ENCODE results near the gene CARD14.

GRCh38 chr17:80242505-80242904 is 72.7 kb downstream of the CARD14 start:
- no peak for TF ChIP-seq CTCF (conservative IDR thresholded peaks at IDR 0.05; ENCODE audit: low read depth in 2 of 2)
- TF ChIP-seq POLR2AphosphoS5 (IDR thresholded peaks at IDR 0.05; ENCODE audit: low read depth), result no peak
- no peak for TF ChIP-seq CREB1 (CRISPR knock-in tag; IDR thresholded peaks at IDR 0.05; ENCODE audit: low read depth)
- TF ChIP-seq EZH2phosphoT487 (IDR thresholded peaks at IDR 0.05; ENCODE audit: unreplicated experiment), result no peak
- TF ChIP-seq EZH2 (IDR thresholded peaks at IDR 0.05; ENCODE audit: low read depth, unreplicated experiment), result no peak
- no peak for TF ChIP-seq JUNB (IDR thresholded peaks at IDR 0.05; ENCODE audit: unreplicated experiment)
- TF ChIP-seq REST (IDR thresholded peaks at IDR 0.05; ENCODE audit: unreplicated experiment), result no peak
- TF ChIP-seq ETS1 (IDR thresholded peaks at IDR 0.05), result no peak
- TF ChIP-seq ZNF331 (CRISPR knock-in tag; IDR thresholded peaks at IDR 0.05; ENCODE audit: low read depth), result no peak
- TF ChIP-seq ZNF114 (CRISPR knock-in tag; IDR thresholded peaks at IDR 0.05), result no peak
